Measurements from ENCODE around the gene MN1.
A peak's percentile ranks its signal among the peaks of the same experiment; 100 is the strongest.

MN1 gene

DNA sequence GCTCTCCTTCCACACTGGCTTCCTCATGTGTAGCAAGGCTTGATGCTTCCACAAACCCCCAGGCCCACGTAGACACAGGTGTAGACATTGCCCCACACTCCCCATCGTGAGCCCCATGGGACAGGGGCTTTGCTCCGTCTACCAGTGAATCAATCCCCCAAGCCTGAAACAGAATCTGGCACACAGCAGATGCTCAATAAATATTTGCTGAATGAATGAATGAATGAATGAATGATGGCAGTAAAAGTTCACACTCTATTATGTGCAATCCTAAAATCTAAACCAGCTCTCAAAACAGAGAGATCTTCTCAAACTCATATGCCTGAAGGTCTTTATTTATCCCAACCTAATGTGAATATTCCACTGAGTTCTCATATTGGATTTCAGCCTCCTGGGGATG, 69.9 kb downstream of the MN1 start:
- DNase-seq = no peak

DNA sequence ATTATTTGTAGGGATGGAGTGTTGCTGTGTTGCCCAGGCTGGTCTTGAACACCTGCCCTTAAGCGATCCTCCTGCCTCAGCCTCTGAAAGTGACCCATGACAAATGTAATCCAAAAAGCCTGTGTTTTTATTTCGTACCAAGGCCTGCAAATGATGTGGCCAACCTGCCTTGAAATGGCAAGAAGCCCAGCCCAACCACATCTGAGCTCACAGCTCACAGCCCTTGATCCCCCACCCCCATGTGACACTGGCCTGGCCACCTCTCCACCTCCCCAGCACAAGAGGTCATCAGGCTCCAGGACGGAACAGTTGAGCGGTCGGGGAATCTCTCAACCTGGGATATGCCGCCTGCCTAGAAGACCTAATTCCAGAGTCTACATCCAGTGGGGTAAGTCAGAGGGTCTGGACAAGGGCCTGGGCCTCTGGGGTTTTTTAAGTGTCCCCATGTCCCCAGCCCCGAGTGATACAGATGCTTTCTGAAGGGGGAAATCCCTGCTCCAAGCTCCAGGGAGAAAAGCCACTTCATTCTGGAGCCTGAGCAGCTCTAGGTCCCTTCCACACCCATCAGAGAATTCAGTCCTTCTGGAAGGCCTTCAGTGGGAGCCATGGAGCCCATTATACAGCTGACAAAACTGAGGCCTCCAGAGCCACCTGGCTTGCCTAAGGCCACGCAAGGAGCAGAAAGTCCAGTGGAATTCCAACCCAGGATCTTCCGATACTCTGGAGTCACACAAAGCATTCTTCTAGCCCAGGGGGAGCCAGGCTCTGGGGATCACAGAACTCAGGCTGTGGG, 70.7 kb downstream of the MN1 start:
- DNase-seq = no peak

DNA sequence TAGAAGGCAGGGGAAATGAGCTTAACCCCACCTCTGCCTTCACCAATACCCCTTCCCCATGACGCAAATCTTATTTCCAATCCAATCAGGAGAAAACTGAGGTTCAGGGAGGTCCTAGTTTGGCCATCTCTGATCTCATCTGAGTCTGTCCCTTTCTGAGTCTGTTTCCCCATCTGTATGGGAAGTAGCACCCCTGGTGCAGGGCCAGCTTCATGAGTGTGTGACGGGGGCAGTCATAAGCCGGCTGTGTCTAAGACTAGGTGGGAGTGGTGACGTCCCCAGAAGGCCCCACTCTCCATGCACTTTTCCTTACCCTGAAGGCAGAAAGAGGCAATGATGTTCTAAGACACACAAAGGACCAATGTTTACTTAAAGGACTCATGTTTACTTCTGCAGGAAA, 72.3 kb downstream of the MN1 start:
- DNase-seq = peak; percentile 73

DNA sequence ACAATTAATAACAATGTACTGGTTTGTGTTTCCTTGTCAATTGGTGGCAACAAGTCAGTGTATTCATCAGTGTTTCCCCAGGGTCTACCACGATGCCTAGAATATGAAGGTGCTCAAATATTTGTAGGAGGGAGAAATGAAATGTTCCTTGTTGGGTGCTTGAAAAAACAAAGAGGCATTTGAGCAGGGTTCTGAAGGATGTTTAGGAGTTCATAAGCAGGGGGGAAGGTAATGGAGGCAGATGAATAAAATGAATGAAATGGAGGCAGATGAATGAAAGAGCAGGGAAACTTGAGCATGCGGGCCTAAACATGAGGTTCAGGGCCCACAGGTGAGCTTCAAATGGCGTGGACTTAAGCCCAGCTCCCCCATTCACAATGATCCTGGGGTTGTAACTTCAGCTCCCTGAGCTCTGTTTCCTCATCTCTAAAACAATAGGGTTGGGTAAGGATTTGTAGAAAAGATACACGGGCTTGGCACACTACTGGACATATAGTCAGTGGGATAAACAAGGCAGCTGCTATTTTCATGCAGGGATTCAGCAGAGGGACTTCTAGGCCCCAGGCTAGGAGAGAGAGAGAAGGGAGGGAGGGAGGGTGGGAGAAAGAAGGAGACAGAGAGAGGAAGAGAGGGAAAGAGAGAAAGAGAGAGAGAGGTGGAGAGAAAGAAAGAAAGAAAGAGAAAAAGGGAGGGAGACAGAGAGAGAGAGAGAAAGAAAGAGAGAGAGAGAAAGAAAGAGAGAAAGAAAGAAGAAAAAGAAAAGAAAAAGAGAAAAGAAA, 73.7 kb downstream of the MN1 start:
- DNase-seq = no peak

DNA sequence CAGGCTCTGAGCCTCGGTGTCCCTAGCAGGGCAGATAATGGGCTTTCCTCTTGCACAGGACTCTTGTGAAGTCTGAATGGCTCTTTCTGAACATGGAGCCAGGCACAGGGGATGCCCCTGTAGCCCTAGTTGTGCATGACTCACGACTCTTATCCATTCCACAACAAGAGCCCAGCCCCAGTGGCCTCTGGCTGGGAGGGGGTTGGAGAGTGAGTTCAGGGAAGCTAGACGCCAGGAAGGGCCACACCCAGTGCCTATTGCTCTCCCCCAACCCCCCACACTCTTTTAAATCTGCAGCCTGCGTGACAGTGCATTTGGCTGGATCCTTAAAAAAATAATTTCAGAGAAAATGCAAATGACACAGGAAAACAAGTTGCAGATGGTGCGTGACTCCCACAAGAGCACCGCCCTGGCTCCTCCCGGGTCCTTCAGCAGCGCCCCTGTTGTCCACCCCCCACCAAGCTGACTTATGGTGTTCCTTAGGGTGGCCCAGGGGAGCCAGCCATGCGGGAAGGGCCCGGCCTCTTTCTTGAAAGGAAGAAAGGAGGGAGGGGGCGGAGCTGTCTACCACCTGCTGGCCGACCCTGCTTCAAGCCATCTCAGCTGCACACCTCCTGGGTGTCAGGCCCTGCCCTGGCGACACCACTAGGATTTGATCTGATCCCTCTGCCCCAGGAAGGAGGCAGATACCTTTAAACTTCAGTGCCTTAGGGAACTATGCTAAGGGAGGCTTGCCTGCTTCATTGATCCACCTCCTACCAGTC, 74.7 kb downstream of the MN1 start:
- peak; percentile 94 for DNase-seq

DNA sequence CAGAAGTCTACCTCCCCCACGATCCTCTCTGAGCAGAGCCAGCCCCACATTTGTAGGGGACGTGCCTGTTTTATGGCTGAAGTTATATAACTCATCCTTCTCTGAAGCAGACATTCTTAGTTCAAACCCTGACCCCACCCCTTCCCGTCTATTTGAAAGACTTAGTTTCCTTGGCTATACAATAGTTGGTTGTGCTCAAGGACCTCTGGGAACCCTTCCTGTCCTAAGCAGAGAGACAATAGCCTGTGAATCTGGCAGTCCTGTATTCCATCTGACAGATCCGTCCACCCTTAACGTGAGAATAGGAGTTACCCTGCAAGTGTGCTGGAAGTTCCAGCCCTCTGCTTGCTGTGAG, 75.2 kb downstream of the MN1 start:
- no peak for DNase-seq

DNA sequence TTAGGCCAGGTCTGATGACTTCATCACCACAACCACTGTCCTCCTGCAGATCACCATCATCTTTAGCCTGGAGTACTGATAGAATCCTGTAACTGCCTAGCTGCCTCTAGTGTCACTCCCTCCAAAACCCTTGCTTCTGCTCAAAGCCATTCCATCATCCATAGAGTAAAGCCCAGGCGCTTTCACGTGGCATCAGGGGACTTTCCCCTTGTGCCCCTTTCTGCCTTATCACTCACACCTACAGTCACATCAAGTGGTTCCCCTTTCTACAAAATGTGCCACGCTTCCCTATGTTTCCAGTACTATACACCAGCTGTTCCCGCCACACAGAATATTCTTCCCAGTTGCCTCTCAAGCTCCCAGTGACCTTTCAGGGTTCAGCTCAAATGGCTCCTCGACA, 75.9 kb downstream of the MN1 start:
- peak; percentile 67 for DNase-seq

DNA sequence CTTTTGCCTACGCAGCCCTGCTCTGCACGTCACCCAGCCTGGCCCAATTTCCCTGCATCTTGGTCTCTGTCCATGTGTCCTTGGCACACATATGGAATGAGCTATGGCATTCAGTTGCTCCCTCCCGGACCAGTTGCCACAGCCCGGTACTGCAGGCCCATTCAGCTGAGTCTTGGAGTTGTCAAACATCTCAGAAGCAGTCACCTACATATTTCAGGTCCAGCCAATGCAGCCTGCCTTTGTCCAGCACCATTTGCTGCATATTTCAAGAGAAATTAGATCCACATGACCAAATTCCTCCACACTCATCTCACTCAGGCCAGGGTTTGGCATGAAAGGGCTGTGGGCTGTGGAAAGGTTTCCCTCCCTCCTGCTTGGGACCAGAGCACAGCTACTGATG, 76.8 kb downstream of the MN1 start:
- no peak for DNase-seq

DNA sequence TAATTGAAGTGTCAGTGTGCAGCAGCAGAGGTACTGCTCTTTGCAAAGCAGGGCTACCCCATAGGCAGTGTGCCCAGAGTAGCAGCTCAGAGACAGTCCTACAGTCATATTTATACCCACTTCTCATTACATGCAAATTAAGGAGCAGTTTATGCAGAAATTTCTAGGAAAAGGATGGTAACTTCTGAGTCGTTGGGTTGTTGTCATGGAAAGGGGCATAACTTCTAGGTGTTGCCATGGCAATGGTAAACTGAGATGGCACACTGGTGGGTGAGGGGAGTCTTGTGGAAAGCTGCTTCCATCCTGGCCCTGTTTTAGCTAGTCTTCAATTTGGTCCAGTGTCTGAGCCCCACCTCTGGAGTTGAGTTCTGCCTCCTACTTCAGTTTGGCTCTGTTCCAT, 77.4 kb downstream of the MN1 start:
- DNase-seq = peak; percentile 8

DNA sequence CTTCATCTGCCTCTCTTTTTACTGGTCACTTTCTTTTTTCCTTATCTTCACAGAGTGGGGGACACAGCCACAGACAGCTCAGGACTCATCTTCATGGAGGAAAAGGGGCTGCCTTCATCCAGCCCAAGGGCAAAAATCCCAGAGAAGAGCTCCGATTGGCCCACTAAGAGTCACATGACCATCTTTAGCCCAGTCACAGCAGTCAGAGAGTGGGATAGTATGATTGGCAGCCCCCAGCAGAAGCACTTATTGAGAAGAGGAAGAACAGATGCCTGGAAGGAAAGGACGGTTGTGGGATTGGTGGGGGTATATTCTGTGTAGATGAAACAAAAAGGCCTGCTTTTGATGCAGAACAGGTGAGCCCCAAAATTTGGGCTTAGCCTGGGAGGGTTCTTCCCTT, 77.8 kb downstream of the MN1 start:
- DNase-seq = no peak

DNA sequence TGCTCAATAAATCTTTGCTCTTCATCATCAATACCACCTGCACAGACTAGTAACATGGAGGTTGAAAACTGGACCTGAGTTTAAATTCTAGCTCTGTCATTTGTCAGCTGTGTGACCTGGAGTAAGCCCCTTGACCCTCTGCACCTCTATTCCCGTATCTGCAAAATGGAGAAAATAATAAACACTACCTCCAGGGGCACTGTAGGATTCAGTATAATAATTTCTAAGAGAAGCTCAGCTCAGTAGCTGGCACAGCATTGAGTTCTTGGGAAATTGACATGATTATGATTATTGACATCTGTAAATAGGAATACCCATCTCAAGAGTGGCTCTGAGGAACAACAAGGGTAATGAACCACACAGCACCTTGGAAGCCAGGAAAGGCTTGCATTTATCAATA, 78.4 kb downstream of the MN1 start:
- DNase-seq = peak; percentile 23

DNA sequence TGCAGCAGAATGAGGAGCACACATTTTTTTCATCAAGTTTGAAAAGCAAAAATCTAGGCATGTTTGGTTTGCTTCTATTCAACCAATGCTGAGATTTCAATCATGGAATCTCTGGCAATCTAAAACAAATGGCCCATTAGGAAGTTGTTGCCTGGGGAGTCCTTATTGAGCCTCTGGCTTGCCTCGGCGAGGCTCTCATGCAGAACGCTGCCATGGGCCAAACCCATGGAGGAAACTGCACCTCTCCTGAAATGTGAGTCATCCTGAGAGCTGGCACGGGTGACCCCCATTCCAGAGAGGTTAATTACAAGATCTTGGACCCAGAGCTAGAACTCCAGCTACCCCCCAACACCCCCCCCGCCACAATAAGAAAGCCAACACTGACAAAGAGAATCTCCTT, 80.7 kb downstream of the MN1 start:
- DNase-seq = no peak

DNA sequence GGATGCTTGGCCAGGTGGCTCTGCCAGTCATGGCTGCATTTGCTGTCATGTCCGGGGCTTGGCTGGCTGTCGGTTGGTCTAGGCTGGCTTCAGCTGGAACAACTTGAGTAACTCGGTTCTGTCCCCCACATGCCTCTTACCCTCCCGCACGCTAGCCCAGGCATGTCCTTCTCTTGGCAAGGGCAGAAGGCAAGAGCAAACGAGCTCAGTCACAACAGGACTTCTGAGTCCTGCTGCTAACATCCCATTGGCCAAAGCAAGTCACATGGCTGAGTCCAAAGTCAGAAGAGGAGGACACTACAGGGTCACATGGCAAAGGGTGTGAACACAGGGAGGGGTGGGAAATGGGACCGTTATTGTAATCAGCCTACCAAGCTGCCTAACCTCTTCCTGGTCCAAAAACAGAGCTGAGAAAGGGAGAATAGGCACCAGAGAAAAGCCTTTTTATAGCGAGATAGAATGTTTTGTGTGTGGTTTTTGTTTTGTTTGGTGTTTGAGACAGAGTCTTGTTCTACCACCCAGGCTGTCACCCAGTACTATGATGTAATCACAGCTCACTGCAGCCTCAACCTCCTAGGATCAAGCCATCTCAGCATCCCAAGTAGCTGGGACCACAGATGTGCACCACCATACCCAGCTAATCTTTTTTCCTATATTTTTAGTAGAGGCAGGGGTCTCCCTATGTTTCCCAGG, 81.9 kb downstream of the MN1 start:
- DNase-seq = peak; percentile 59

DNA sequence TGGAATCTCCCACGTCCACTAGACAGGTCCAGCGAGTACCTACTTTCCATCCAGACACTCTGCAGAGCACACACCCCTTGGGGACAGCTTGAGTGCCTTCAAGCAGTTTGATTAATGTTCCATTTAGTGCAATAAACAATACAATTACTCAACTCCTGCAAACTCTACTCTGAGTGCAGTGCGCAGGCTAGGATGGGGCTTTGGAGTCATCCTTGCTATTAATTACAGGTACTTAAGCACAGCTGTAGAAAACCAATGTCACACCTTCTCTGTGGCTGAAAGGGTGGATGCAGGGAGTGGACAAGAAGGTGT, 82.6 kb downstream of the MN1 start:
- no peak for DNase-seq

DNA sequence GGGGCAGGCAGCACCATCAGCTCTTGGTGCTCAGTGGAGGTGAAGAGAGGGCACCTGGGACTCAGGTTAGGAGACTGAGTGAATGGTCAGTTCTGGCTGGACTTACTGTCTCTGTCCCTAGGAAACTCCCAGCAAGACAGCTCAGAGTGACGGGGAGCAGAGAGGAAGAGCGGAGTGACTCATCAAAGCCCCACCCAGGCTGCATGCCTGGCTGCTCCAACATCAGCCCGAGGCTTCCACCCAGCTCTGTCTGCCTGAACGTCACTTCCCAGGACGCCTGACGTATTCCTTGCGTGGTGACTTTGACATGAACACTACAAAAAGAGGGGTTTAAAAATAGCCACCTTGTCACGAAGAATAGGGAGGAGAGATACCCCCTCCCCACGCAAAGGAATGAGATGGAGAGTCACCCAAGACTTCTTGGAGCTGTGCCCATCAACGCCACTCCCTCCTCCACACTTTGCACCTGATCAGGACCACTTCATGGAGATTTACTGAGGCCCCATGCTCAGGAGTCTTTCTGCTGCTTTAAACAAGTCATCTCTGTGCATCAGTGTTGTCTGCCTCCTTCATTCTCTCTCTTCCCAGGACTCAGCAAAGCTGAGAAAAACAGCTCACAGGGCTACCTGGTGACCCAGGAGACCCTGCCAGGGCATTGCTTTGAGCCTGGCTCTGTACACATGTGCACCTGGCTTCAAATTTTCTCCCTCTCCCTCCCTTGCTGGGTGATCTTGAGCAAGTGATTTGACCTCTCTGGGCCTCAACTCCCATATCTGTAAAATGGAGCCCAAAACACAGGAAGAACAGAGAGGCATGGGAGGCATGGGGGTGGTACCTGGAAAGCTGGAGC, 83.1 kb downstream of the MN1 start:
- DNase-seq = peak; percentile 94

DNA sequence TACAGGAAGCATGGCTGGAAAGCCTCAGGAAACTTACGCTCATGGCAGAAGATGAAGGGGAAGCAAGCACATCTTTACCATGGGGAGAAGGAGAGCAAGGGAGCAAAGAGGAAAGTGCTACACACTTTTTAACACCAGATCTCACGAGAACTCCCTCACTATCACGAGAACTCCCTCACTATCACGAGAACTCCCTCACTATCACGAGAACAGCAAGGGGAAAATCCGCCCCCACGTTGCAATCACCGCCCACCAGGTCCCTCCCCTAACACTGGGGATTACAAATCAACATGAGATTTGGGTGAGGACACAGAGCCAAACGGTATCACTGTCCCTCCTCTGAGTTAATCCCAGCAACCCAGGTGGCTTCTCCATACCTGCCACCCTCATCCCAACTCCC, 84.5 kb downstream of the MN1 start:
- DNase-seq = no peak

DNA sequence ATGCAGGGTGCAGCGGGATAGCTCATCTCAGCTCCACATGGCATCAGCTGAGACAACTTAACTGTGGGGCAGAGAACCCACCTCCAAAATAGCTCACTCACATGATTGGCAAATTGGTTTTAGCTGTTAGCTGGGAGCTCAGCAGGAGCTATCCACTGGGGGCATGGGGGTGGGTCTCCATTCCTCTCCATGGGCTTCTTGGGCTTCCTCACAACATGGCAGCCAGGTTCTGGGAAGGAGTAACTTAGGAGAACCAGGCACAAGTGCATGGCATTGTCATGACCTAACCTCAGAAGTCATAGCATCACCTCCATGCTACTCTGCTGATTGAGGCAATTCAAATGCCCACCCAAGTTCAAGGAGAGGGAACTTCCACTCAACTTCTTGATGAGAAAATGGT, 85.5 kb downstream of the MN1 start:
- no peak for DNase-seq

DNA sequence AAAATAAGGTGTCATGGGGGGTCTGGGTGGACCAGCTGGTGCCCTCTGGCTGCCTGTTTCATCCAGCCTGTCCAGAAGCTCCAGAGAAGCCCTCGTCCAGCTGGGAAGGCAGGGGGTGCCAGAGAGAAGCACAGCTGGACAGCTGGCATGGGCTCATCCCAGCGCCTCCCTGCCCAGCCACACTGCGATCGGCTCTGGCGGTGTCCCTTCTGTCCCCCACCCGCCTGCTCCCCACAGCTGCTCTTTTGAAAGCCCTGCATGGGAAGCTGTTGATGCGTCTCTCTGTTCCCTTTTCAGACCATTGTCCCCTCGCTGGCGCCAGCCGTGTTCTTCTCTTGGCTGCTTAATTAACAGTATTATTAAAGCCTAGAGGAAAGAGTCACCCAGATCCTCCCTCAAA, 86.5 kb downstream of the MN1 start:
- DNase-seq = peak; percentile 40

DNA sequence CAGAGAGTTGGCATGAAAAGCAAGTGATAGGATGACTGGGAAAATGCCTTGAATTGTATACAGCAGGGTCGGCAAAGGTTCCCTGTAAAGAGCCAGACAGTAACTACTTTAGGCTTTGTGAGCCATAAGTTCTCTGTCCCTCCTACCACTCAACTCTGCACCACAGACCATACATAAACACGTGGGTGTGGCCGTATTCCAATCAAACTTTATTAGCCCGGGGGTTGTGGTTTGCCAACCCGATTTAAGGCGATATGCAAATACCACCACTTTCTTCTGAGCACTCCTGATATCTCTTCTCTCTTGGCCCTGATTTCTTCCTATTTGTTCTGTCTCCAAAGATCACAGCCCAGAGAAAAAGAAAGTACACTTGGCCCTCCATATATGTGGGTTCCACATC, 87.5 kb downstream of the MN1 start:
- no peak for DNase-seq

DNA sequence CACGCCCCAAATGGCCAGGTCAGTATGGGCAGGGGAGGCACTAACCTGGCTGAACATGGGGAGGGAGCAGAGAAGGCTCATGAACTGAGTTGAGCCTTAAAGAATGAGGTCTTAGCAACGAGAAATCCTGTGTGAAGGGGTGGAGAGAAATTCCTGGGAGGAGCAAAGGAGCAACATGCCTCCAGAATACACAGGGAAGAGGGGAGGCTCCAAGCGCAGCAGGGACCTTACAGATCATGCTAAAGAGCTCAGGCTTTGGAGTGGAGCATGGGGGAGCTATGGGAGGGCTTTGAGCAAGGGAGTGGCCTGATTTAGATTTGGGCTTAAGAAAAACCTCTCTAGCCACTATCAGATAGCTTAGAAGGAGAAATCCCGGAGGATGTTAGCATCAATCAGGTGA, 88.1 kb downstream of the MN1 start:
- no peak for DNase-seq

DNA sequence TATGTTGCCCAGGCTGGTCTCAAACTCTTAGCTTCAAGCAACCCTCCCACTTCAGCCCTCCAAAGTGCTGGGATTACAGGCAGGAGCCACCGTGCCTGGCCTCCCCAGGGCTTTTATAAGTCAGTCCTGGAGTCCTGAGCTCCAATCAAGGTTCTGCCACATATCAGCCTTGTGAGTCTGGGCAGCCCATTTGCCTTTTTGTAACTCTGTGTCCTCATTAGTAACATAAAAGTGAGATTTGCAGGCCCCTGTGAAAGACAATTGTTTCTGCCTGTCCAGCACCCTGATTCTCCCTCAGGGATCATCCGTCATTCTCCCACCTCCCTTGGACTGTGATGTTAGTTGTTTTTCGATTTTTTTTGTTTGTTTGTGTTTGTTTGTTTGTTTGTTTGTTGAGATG, 89.8 kb downstream of the MN1 start:
- DNase-seq = no peak

DNA sequence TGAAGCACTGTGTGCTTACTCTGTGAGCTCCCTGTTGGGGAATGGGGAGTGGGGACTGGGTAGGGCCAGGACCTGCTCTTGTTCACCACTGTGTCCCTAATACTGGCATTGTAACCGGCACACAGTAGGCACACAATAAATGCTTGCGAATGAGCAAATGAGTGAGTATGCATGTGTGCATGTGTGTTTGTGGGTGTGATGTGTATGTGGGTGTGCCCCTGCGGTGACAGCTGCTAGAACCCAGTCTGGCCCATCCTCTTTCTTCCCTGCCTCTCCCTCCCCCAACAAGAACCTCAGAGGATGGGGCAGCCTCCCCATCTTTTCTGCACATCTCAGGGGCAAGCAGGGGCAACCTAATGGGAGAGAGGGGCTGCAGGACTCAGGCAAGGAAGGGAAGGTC, 90.5 kb downstream of the MN1 start:
- no peak for DNase-seq
